NCI-H1694 treated with DMSO at 0.1 percent for 48 hours (cell line): ENCODE measurements around the gene ATP5F1E.
"Not testable (repeated sequence)": the region's sequence is repeated elsewhere in the genome, so short reads cannot be mapped to it uniquely, and the experiment has no call there.

Experiments used
- DNase-seq: peaks from one replicate; lab custom pipeline; 2025; lab: John Stamatoyannopoulos, UW

Gene ATP5F1E

GRCh38 chr20:58988565-58988882 lies 43.6 kb downstream of the ATP5F1E start:
- no peak for DNase-seq

- DNase-seq, result no peak
Measured at GRCh38 chr20:58987790-58988564, 44.2 kb downstream of the ATP5F1E start.

- DNase-seq, result no peak
Measured at GRCh38 chr20:58986968-58987517, 45.1 kb downstream of the ATP5F1E start.

GRCh38 chr20:58986286-58986967 lies 45.7 kb downstream of the ATP5F1E start:
- no peak for DNase-seq

- DNase-seq, result no peak
Measured at GRCh38 chr20:58985656-58986055, 46.5 kb downstream of the ATP5F1E start.

GRCh38 chr20:58984691-58985090 lies 47.4 kb downstream of the ATP5F1E start:
- DNase-seq, result no peak

GRCh38 chr20:58983115-58983468 lies 49.0 kb downstream of the ATP5F1E start:
- DNase-seq, result not testable (repeated sequence)

- no peak for DNase-seq
Measured at GRCh38 chr20:58982406-58983114, 49.6 kb downstream of the ATP5F1E start.

GRCh38 chr20:58981628-58982364 lies 50.3 kb downstream of the ATP5F1E start:
- DNase-seq, result no peak

- DNase-seq, result peak; percentile 50
Measured at GRCh38 chr20:58980711-58981627, 51.2 kb downstream of the ATP5F1E start, which contains the start of gene NELFCD. NELFCD (plus strand) TSS chr20:58981256; CDS start chr20:58981310, 54 bp downstream.

- no peak for DNase-seq
Measured at GRCh38 chr20:58978351-58979190, 53.6 kb downstream of the ATP5F1E start.

- DNase-seq, result no peak
Measured at GRCh38 chr20:58976061-58976730, 55.9 kb downstream of the ATP5F1E start.
